ELR (cell line): ENCODE results near the gene PRKAR2B.
A peak's percentile ranks its signal among the peaks of the same experiment; 100 is the strongest.
"Not testable (repeated sequence)": the region's sequence is repeated elsewhere in the genome, so short reads cannot be mapped to it uniquely, and the experiment has no call there.

Experiments
- DNase-seq: peaks from one replicate; pipeline ENCODE4 v3.0.0-alpha.2; 2015; ENCODE audit warnings: low read depth

The PRKAR2B gene

GRCh38 chr7:107048783-107049418, 4.4 kb downstream of the PRKAR2B start:
- no peak for DNase-seq

DNA sequence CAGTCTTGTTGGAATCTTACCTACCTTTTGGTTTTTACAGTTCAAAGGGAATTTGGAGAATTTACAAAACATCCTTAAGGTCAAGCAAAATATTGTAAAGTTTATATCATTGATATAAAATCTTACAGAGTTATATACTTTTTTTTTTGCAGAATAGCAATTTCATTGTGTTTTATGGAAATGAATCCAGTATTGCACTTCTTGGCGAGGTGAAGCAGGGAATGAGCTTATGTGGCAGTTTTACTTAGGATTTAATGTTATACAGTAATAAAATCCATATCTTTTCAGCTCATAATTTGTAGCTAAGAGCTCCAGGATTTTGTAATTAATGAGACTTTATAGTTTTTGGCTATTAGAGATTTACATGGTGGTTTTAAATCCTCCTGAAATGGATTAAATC, 5.0 kb downstream of the PRKAR2B start:
- DNase-seq: no peak

DNA sequence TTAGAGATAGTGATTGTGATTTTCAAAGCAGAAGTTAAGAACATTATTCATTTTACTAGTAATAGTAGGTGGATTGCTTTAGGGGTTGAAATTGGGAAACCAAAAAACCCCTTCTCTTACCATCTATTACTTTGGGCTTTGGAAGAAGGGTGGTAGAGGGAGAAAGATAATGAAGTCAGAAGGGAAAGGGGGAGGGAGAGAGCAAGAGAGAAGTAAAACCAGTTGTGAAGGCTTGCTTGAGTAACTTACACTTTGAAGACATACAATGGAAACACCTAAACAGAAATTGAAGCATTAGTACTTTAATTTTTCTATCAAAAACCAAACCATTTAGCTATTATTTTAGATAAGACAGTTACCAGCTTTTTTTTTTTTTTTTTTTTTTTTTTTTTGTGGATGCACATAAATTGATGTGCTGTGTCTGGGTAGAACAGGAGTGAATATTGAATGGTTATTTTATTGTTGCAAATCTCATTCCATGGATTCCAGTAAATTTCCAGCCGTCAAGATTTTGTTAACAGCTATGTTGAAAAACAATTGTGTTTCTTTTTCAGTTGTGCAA, 5.5 kb downstream of the PRKAR2B start:
- no peak for DNase-seq

- DNase-seq: peak; percentile 64
These were observed 6.9 kb downstream of the PRKAR2B start for GRCh38 chr7:107051376-107051775.

DNA sequence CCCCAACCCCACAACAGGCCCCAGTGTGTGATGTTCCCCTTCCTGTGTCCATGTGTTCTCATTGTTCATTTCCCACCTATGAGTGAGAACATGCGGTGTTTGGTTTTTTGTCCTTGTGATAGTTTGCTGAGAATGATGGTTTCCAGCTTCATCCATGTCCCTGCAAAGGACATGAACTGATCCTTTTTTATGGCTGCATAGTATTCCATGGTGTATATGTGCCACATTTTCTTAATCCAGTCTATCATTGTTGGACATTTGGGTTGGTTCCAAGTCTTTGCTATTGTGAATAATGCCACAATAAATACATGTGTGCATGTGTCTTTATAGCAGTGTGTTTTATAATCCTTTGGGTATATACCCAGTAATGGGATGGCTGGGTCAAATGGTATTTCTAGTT, 10.5 kb downstream of the PRKAR2B start:
- DNase-seq: not testable (repeated sequence)

GRCh38 chr7:107056058-107056457, 11.6 kb downstream of the PRKAR2B start:
- not testable (repeated sequence) for DNase-seq

GRCh38 chr7:107056728-107057473, 12.4 kb downstream of the PRKAR2B start:
- DNase-seq: no peak

DNA sequence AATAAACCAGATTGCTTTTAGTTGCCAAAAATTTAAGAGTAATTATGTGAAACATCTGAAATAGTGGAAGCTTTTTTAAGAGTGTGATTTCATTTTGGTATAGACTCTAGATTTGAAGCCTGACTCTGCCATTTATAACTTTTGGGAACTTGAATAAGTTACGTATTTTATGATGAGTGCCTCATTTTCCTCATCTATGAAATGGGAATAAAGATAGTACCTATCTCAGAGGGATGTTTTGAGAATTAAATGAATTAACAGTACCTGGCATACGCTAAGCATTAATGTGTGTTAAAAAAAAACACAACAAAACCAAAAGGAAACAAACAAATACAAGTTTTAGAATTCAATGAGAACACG, 12.9 kb downstream of the PRKAR2B start:
- DNase-seq: no peak

DNA sequence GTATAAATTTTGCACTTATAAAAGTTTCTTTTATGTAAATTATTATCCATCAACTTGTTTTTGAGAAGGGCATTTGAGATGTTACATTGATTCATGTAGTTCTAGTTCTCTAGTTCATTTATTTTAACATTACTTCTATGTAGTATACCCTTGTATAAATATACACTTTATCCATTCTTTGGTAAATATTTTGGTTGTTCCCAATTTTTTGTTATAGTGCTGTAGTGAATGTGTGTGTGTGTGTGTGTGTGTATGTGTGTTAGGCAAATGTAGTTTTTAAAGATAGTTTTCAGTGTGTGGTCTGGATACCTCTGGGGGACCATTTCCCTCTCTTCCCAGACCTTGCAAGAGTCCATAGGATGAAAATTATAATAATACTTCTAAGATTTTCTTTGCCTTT, 15.0 kb downstream of the PRKAR2B start:
- DNase-seq: no peak

- no peak for DNase-seq
These were observed 19.0 kb downstream of the PRKAR2B start for GRCh38 chr7:107063245-107064120.

DNA sequence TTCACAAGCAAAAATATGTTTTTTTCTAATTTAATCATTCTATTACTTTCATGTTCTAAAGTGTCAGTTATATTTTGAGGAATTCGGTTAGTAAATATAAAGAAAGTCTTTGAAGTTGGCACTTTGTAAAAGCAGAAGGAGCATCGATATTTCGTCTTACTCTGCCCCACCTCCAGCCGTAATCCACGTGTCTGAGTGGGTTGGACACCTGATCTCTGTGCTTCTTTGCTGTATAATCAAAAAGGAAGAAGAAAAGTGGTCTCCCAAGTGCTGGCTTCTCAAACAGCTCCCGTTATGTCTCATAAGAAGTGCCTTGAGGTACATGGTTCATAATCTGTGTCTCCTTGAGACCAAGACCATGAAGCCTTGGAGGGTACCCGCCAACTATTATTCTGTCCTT, 19.8 kb downstream of the PRKAR2B start:
- no peak for DNase-seq

DNA sequence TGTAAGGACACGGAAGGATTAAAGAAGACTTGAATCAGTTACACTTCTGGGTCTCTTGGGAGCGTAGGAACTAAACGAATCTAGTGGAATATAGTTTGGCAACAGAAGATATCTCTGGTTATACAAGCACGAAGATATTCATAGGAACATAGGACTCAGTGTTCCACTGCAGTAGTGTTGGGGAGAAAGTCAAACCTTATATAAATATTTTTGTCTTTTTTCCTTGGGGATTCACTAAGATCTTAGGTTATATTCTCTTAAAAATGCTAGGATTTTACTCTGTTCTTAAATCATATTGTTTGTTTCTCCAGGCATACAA, 21.4 kb downstream of the PRKAR2B start:
- DNase-seq: no peak

GRCh38 chr7:107068156-107068555, 23.7 kb downstream of the PRKAR2B start:
- peak; percentile 20 for DNase-seq

GRCh38 chr7:107069457-107069856, 25.0 kb downstream of the PRKAR2B start:
- no peak for DNase-seq

DNA sequence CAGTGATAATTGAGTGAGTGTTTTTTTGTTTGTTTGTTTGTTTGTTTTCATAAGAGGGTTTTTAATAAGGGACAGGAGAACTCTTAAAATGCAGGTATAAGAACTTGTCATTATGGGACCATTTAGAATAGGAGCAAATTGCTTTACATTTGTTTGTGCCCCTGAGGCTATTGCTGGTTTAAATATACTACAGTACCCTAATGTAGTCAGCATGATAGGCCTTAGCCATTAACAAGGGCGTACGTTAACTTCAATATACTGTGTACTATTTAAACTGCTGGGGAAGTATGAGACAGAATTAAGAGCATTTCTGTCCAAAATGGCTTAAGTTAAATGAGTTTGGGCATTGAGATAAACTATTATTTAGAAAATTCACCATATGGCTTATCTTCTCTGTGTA, 26.2 kb downstream of the PRKAR2B start:
- DNase-seq: no peak

- no peak for DNase-seq
These were observed 26.6 kb downstream of the PRKAR2B start for GRCh38 chr7:107071129-107071528.

- no peak for DNase-seq
These were observed 27.6 kb downstream of the PRKAR2B start for GRCh38 chr7:107072133-107072532.

- DNase-seq: no peak
These were observed 31.5 kb downstream of the PRKAR2B start for GRCh38 chr7:107075863-107076574.

GRCh38 chr7:107076781-107077698, 32.5 kb downstream of the PRKAR2B start:
- DNase-seq: peak; percentile 31

DNA sequence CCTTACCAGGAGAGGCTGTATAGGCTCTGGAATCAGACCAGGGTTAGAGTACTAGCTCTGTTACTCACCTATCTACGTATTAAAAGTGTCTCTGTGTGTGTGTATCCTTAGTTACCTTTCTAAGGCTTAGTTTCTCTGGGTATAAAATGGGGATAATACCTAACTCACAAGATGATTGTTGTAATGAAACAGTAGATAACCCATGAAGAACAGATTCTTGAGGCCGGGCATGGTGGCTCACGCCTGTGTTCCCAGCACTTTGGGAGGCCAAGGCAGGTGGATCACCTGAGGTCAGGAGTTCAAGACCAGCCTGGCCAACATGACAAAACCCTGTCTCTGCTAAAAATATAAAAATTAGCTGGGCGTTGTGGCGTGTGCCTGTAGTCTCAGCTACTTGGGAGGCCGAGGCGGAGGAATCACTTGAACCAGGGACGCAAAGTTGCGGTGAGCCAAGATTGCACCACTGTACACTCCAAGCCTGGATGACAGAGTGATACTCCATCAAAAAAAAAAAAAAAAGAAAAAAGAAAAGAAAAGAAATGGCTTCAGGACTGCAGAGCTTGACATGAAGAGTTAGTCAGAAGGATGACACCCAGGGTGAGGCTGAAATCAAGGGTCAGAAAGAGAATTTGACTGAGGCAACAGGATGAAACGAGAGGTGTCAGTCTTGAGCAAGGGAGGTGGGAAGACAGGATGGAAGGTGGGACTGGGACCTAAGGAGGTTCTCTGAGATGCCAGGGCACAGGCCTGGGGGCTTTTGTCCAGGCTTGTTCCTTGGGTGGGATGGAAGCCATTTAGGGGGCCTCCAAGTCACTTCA, 33.4 kb downstream of the PRKAR2B start:
- DNase-seq: no peak
